ENCODE measurements around the gene PLPPR4. TPM values are rescaled to one million over a fixed set of nuclear protein-coding genes. Genes with fewer than 3 reads are reported as not detected.

PLPPR4 gene
- total RNA-seq, result 1.9 and 3.3 TPM in 2 replicates

DNA sequence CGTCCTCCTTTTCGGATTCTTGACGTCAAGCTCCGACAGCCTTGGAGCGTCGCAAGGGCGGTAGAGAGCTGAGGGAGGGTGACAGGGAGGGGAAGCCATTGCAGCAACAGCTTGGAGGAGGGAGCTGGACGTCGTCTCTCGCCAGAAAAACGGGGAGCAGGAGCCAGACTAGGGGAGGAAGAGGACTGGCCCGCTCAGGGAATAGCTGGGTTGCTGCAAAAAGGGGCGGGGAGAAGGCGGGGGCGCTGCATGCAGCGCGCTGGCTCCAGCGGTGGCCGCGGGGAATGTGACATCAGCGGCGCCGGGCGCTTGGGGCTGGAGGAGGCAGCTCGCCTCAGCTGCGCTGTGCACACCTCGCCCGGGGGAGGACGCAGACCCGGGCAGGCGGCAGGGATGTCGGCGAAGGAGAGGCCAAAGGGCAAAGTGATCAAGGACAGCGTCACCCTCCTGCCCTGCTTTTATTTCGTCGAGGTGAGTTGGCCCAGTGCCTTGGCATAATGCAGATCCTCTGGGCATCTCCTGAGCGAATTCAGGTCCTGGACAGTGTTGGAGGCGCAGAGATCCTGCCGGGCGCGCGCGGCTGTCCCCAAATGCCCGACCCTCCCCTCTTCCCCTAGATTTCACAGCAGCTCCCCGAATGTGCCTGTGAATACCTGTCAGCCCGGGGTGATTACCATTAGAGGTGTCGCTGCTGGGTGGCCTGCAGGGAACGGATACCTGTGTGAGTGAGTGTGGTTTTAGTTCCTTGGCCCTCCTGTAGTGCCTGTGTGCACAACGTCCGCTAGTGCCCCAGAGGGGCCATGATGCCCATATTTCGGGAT is at the start of gene PLPPR4:
Gene PLPPR4, plus strand, starts transcription at position 292 of the 821 bp plus-strand sequence. Its CDS starts 102 bp downstream, at position 394.

Data from smooth muscle cell of trachea (primary cell).